Spinal cord (tissue), 10 donors: Measurements from ENCODE around the gene XYLT1. TPM values are rescaled to one million over a fixed set of nuclear protein-coding genes. Genes with fewer than 3 reads are reported as not detected.

Source experiments
- DNase-seq, 6 donors: peaks; one replicate each; pipeline versions ENCODE4 v3.0.0 to v3.0.0-alpha.2; 2013 to 2015; ENCODE audit warnings: low spot score in 6 of 6, low read depth in 4 of 6
- H3K27ac ChIP-seq: one replicate; pipeline ENCODE4 v1.5.1; 2013; ENCODE audit warnings: low read depth, low read length, control low read depth
- H3K27me3 ChIP-seq: one replicate; pipeline ENCODE4 v1.6.1; 2013; ENCODE audit warnings: low read length; ENCODE audit not compliant: control insufficient read depth, insufficient read depth
- H3K36me3 ChIP-seq: one replicate; pipeline ENCODE4 v1.6.1; 2013; ENCODE audit warnings: low read length; ENCODE audit not compliant: control insufficient read depth, insufficient read depth
- H3K4me1 ChIP-seq: one replicate; pipeline ENCODE4 v1.6.1; 2013; ENCODE audit warnings: low read length; ENCODE audit not compliant: control insufficient read depth, insufficient read depth
- H3K4me3 ChIP-seq: one replicate; pipeline ENCODE4 v1.5.1; 2013; ENCODE audit warnings: low read depth, low read length, control low read depth
- H3K9me3 ChIP-seq: one replicate; pipeline ENCODE4 v1.6.1; 2013; ENCODE audit warnings: low read length; ENCODE audit not compliant: control insufficient read depth, insufficient read depth
- WGBS: methylation state at CpG from one replicate; pipeline ENCODE4 v1.1.5; 2013; ENCODE audit warnings: missing lambda C conversion rate; ENCODE audit not compliant: insufficient coverage; 5-methylcytosine and 5-hydroxymethylcytosine counted together
- polyA plus RNA-seq, 2 donors: library from polyadenylated mRNA; unstranded; fragments of 120-200 nt; gene quantifications; one replicate each; pipeline ENCODE4 v1.2.1, GENCODE V29; 2013; ENCODE audit not compliant: insufficient read length in 2 of 2
- total RNA-seq, 2 donors: library from RNA; depleted of rRNA in 1 of 2; stranded (reverse); fragments of 120-200 nt in 1 of 2; fragments of >200 nt in 1 of 2; gene quantifications; one replicate each; pipeline versions ENCODE4 v1.2.3 to v1.2.4, GENCODE V29; 2013 to 2014
- donor health status: healthy.

XYLT1 gene
- total and polyA plus RNA-seq, 4 donors, result 13.0 to 17.0 (median 15.2) TPM

DNA sequence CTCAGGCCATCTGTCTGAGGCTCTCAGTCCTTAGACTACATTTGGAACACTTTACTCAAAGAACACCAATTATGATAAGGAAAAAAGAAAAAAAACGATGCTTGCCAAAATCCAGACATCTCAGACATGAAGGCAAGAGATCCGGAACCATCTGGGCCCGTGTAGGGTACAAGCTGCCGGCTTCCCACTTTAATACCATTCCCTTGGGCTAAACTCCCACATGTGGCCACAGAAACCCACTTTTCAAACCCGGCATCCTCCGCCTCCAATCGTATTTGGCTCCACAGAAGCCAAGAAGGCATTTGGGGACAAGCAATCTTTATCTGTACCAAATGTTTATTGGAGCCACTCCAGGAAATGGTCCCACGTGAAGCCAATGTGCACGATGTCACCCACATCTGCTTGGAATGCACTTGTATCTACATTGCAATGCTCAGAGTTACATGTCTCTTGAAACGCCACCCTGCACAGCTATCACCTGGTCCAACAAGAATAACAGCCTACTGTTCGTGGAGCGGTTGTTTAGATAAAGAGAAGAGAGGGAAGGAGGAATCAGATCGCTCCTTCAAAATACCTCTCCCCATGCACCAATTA, 33.5 kb downstream of the XYLT1 start:
- Histone ChIP-seq H3K9me3 (no peaks in the 10 kb centered on the region), H3K4me1 (peaks cover 4% of the 10 kb centered on the region), H3K27me3 (no peaks in the 10 kb centered on the region), H3K27ac (no peak overlapping the region), H3K36me3 (peaks cover 3% of the 10 kb centered on the region), H3K4me3 (no peak overlapping the region)
- WGBS, result 51% methylated on average over 8 of the region's 13 CpGs
- peak in 2 of 6 donors; percentile 57 to 75 for DNase-seq

- Histone ChIP-seq H3K36me3 (peaks cover 3% of the 10 kb centered on the region), H3K4me3 (no peak overlapping the region), H3K4me1 (peaks cover 4% of the 10 kb centered on the region), H3K27ac (no peak overlapping the region), H3K27me3 (no peaks in the 10 kb centered on the region), H3K9me3 (no peaks in the 10 kb centered on the region)
- no peak for DNase-seq
- 90% methylated on average over 3 of the region's 5 CpGs for WGBS
These were observed 35.4 kb downstream of the XYLT1 start for GRCh38 chr16:17435318-17435717.

DNA sequence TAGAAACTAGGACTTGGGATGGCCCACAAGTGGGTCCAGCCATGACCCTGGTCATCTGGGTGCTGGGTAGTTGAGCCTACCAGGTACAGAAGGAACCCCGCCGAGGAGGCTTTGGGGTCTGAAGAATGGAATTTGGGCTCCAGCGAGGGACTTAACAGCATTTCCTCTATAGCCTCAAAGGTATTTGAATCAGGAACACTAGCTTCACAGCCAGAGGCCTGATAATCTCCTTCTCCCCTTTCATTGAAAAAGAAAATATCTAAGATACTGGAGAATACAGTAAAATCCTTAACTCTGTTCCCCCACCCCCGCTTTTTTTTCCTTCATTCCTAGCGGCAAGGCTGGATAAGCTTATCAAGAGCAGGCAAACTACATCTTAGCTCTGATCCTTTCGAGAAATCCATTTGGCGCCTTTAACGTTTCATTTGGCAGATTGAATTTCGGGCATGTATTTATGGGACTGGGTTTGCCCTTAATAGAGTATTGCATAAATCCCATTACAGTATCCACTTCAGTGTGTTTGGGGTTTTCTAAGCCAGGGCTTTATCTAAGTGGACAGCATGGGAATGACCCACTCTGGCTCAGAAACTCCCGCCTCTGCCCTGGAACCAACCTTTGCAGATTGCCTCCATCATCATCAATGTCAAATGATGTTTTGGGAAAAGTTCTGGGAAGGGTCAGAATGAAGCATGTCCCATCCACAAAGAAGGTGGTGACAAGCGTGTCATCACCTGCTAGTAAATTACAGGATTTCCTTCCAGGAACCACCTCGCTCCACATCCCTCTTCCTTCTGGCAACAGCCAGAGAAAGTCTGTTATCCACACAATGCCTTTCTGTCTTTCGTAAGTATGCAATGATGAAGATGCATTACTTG, 36.9 kb downstream of the XYLT1 start:
- Histone ChIP-seq H3K36me3 (peaks cover 3% of the 10 kb centered on the region), H3K9me3 (no peaks in the 10 kb centered on the region), H3K4me3 (no peak overlapping the region), H3K4me1 (peaks cover 4% of the 10 kb centered on the region), H3K27me3 (no peaks in the 10 kb centered on the region), H3K27ac (no peak overlapping the region)
- no CpG with 5 or more reads among the region's 13 CpGs for WGBS
- peak in 1 of 6 donors; percentile 32 for DNase-seq

DNA sequence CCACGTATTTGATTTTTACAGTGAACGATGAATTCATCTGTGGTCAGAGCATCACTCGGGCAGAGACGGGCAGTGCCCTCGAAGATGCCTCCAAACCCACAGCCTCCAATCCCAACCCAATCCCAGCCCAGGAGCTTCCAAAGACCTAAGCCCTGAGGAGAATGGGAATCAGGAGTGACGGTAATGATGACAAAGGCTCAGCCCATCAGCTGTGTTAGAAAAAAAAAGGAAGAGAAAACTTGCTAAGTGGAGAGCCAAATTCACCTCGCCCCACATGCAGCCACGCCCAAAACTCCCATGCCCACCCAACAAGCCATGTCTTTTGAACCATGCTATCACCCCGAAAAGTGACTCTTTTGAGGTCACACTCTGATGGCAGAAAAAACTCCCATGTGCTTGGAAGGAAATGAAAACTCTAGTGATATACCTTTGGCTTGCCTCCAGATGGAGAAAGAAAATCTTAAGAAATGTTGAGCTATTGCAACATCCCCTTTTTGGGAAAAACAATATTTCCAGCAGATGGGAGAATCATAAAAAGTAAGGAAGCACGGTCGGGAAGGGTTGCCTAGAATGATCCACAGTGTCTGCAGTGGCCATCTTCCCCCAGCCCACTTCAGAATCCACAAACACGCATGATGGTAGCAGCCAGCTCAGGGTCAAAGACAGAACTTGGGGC, 37.7 kb downstream of the XYLT1 start:
- no peak overlapping the region for H3K27ac ChIP-seq
- no peaks in the 10 kb centered on the region for H3K27me3 ChIP-seq
- H3K4me1 ChIP-seq, result peaks cover 4% of the 10 kb centered on the region
- WGBS, result 100% methylated on average over 1 of the region's 12 CpGs
- no peak for DNase-seq
- H3K9me3 ChIP-seq, result no peaks in the 10 kb centered on the region
- H3K36me3 ChIP-seq, result peaks cover 3% of the 10 kb centered on the region
- H3K4me3 ChIP-seq, result no peak overlapping the region

DNA sequence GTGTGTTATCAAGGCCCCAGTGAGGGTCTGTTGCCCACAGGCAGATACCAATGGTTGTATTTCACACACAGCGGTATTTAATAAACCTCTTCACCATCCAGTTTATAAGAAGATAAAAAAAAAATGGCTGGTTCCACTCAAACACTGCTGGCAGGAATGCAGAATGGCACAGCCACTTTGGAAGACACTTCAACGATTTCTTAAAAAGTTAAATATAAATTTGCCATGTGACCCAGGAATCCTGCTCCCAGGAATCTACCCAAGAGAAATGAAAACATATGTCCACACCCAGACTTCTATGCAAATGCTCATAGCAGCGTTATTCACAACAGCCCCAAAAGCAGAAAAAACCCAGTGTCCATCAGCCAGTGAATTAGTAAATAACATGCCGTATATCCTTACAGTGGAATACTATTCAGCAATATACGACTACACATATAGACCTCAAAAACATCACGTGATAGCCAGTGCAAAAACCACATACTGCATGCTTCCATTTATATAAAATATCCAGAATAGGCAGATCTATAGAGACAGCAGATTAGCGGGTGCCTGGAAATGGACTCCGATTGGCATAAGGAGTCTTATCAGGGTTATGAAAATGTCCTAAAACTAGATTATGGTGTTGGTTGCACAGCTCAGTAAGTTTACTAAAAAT, 38.7 kb downstream of the XYLT1 start:
- no peak overlapping the region for H3K27ac ChIP-seq
- H3K4me1 ChIP-seq, result peaks cover 2% of the 10 kb centered on the region
- 78% methylated on average over 4 of the region's 8 CpGs for WGBS
- no peak overlapping the region for H3K4me3 ChIP-seq
- peaks cover 3% of the 10 kb centered on the region for H3K36me3 ChIP-seq
- H3K27me3 ChIP-seq, result no peaks in the 10 kb centered on the region
- H3K9me3 ChIP-seq, result no peaks in the 10 kb centered on the region
- peak in 1 of 6 donors; percentile 48 for DNase-seq

GRCh38 chr16:17431012-17431411, 39.7 kb downstream of the XYLT1 start:
- no peak overlapping the region for H3K4me3 ChIP-seq
- peaks cover 3% of the 10 kb centered on the region for H3K36me3 ChIP-seq
- H3K27ac ChIP-seq, result no peak overlapping the region
- 100% methylated on average over 4 of the region's 8 CpGs for WGBS
- no peaks in the 10 kb centered on the region for H3K27me3 ChIP-seq
- no peak for DNase-seq
- no peaks in the 10 kb centered on the region for H3K4me1 ChIP-seq
- no peaks in the 10 kb centered on the region for H3K9me3 ChIP-seq

DNA sequence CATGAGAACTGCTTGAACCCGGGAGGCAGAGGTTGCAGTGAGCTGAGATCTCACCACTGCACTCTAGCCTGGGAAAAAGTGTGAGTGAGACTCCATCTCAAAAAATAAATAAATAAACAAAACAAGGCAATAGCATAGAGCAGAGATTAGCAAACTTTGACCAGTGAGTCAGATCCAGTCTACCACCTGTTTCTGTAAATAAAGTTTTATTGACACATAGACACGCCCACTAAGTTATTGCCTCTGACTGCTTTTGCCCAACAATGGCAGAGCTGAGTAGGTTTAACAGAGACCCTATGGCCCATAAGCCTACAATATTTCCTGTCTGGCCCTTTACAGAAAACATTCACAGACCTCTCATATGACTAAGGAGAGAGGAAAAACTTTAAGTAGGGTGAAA, 44.3 kb downstream of the XYLT1 start:
- DNase-seq, result no peak
- Histone ChIP-seq H3K4me1 (peaks cover 6% of the 10 kb centered on the region), H3K36me3 (no peaks in the 10 kb centered on the region), H3K27me3 (no peaks in the 10 kb centered on the region), H3K9me3 (peaks cover 1% of the 10 kb centered on the region), H3K27ac (no peak overlapping the region), H3K4me3 (no peak overlapping the region)
- 100% methylated on average over 1 of the region's 2 CpGs for WGBS

DNA sequence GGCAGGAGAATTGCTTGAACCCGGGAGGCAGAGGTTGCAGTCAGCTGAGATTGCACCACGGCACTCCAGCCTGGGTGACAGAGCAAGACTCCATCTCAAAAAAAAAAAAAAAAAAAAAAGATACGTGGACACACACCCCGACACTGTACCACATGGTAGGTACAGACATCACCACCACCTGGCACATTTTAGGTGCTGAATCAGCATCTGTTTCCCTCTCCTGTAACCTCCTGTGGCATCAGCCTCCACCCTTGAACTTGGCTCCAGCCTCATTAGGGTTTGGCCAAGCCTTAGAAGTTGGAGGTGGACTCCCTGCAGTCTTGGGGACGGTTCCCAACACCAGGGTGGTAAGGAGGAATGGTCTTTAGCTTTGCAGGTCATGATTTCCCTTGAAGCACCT, 46.0 kb downstream of the XYLT1 start:
- no CpG with 5 or more reads among the region's 5 CpGs for whole genome bisulfite sequencing
- no peak for DNase-seq
- H3K27ac ChIP-seq, result no peak overlapping the region
- H3K4me1 ChIP-seq, result peaks cover 6% of the 10 kb centered on the region
- H3K36me3 ChIP-seq, result no peaks in the 10 kb centered on the region
- H3K9me3 ChIP-seq, result peaks cover 3% of the 10 kb centered on the region
- no peaks in the 10 kb centered on the region for H3K27me3 ChIP-seq
- H3K4me3 ChIP-seq, result no peak overlapping the region

- peak in 1 of 6 donors; percentile 51 for DNase-seq
- Histone ChIP-seq H3K27ac (no peak overlapping the region), H3K27me3 (no peaks in the 10 kb centered on the region), H3K36me3 (no peaks in the 10 kb centered on the region), H3K4me1 (peaks cover 6% of the 10 kb centered on the region), H3K9me3 (peaks cover 3% of the 10 kb centered on the region), H3K4me3 (no peak overlapping the region)
- 44% methylated on average over 5 of the region's 6 CpGs for WGBS
These were observed 47.5 kb downstream of the XYLT1 start for GRCh38 chr16:17423221-17423620.
